ENCODE results near the gene ISM2.

The ISM2 gene

DNA sequence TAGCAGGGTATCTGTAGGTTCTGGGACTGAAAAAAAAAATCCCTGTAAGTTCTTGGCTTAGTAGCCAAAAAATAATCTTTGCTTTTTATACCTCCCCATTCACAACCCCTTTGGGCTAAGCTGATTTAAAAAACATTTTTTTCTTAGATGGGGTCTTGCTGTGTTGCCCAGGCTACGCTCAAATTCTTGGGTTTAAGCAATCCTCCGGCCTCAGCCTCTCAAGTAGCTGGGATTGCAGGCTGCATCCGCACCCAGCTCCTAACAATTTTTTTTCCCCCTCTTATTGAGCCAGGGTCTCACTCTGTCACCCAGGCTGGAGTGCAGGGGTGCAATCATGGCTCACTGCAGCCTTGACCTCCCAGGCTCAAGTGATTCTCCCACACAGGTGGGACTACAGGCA is 9.1 kb upstream of the ISM2 start:
- no peak for DNase-seq (ENCODE audit: low spot score)

DNA sequence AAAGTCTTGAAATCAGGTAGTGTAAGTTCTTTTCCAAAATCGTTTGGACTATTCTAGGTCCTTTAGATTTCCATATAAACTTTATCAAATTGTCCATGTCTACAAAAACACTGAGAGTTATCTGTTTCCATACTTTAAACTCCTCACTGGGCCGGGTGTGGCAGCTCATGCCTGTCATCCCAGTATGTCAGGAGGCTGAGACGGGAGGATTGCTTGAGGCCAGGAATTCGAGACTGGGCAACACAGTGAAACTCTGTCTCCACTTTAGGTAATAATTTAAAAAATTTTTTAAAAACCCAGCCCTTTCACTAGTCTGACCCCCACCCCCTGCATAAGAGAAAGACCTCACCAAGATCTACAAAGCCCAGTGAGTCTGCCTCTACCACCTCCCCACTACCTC is 6.4 kb upstream of the ISM2 start:
- no peak for DNase-seq (ENCODE audit: low spot score)

DNA sequence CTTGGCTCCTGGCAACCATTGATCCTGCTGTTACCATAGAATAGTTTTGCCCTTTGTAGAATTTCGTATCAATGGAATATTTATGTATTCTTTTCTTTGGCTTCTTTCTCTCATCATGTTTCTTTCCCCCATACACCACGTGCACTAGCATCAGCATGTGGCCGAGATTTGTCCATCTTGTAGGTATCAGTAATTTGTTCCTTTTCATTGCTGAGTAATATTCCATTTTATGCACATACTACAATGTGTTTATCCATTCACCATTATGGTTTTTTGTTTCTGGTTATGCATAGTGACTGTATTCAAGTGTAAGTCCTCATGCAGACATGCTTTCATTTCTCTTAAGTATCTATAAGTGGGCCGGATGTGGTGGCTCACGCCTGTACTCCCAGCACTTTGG is 4.5 kb upstream of the ISM2 start:
- no peak for DNase-seq (ENCODE audit: low spot score)

DNA sequence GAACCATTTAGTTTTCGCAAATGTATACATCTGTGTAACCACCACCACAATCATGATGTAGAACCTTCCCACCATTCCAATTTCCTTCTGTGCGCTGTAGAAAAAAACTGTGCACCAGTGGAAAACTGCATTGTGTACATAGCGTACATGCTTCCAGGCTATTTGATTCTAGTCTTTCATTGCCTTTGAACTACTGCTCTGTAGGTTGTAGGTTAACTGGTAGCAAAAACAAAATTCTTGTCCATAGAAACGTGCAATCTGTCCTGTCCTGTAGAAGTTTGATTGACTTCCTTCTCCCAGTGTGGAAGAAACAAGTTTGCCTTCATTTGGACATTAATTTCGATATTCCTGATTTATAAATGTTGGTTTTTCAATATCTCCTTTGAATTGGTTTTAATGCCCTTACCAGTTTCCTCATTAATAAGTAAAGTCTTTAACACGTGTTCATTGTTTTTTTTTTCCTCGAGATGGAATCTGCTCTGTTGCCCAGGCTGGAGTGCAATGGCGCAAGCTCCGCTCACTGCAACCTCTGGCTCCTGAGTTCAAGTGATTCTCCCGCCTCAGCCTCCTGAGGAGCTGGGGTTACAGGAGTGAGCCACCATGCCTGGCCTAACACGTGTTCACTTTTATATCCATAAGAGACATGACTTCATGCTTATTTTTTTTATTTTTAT is 3.6 kb upstream of the ISM2 start:
- no peak for DNase-seq (ENCODE audit: low spot score)

DNA sequence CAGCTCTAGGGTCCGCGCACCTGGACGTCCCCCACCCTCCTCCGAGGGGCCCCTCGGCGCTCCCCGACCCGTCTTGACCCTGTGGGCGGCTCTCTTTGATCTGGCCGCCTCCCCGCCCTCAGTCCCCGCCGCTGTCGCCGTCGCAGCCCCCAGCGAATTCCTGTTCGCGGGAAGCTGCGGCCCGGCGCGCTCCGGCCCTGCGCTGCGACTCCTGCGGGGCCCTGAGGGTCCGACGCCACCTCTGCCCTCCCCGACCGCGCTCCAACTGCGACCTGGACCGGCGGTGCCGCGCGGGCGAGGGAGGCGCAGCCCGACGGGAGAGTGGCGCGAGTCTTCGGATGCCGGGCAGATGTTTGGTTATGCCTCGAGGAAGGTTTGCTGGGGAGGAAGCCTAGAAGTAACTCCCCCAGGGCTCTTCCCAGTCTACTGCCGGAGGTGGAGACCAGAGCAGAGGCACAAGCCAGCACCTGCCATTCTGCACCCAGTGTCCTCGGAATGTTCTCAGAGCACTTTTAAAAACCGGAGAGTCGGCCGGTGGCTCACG is 440 bp upstream of the ISM2 start:
- peak; percentile 73 for DNase-seq (ENCODE audit: low spot score)

DNA sequence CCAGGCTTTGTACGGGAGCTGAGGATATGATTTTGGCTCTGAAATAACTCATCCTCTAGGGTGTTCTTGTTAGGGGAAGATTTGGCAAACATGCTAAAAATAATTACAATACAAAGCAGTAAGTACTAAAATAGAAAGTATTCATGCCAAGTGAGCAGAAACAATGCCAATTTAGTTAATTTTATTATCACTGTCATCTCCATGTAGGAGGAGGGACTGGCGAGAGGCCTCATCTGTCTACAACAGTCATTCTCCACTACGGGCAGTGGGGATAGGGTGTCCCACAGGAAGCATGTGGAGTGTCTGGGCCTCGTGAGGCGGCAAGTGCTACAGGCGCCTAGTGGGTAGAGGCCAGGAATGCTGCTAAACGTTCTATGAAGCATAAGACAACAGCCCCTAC is 3.3 kb downstream of the ISM2 start:
- no peak for DNase-seq (ENCODE audit: low spot score)

DNA sequence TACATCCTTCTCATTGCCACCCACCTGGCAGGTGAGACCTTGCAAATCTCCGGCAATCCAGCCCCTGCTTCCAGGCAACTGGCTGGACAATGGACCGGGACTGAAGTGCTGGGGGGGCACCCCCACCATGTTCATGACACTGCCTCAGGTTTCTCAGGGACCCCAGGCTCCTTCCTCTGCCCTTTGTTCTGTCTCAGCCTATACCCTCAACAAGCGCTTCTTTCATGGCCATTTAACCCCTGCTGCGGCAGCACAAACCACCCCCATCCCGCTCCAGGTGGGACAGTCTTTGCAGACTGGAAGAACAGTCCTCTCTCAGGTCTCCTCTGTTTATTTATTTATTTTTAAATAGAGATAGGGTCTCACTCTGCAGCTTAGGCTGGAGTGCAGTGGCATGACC is 7.6 kb downstream of the ISM2 start:
- DNase-seq (ENCODE audit: low spot score) = no peak

DNA sequence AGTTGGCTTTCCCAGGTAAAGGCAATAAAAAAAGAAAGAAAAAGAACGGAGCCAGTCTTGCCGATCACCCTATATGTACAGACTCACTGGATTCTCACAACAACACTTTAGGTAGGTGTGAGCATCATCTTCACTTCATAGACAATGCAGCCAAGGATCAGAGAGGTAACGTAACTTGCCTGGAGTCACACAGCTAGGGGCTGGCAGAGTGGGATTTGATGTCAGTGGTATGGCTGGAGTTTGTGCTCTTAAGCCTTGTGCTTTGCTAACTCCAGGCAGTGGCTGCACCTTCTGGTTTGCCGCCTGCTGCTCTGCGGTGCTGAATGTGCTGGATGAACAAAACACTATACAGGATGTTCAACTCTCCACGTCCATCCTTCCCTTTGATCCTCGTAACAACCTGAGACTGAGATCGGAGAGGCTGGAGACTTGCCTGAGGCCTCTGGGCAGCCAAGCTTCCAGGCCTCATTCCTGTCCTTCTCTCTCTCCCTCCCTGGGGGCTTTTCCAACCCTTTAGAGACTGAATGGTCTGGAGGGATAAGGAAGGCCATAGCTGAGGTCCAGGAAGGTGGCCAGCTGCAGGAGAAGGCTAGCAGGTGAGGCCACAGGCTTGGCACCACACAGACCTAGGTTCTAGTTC is 8.1 kb downstream of the ISM2 start:
- no peak for DNase-seq (ENCODE audit: low spot score)

DNA sequence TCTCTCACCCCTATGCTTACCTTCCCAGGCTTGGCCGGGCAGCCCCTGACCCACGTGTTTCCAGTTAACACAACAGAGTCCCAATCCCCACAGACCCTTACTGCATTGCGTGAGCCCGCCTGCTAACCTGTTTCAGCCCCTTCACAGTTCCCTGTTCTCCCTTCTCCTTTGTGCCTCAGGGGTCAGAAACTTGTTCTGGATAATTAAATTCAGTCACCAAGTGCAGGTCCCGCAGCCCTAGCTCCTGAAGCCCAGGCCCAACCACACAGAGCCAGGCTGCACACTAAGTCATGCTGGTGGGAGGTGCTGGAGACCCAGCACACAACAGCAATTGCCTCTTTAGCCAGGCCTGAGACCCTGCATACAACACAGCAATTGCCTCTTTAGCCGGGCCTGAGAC is 9.6 kb downstream of the ISM2 start:
- no peak for DNase-seq (ENCODE audit: low spot score)

DNA sequence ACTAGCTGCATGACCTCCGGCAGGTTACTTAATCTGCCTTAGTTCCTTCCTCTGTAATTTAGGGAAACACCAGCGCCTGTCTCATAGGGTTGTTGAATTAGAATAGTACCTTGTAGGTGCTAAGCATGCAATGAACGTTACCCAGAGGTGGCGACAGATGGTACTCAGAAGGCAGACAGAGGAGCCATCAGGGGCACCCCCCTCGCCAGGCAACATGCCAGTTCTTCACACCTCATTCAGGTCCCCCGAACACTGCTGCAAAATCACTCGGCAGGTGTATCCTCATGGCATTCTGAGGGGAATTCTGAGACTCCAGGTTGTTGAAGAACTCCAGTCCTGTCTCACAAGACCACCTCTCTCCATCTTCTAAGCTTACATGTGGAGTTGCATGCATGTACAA is 10.1 kb downstream of the ISM2 start:
- DNase-seq (ENCODE audit: low spot score) = no peak

DNA sequence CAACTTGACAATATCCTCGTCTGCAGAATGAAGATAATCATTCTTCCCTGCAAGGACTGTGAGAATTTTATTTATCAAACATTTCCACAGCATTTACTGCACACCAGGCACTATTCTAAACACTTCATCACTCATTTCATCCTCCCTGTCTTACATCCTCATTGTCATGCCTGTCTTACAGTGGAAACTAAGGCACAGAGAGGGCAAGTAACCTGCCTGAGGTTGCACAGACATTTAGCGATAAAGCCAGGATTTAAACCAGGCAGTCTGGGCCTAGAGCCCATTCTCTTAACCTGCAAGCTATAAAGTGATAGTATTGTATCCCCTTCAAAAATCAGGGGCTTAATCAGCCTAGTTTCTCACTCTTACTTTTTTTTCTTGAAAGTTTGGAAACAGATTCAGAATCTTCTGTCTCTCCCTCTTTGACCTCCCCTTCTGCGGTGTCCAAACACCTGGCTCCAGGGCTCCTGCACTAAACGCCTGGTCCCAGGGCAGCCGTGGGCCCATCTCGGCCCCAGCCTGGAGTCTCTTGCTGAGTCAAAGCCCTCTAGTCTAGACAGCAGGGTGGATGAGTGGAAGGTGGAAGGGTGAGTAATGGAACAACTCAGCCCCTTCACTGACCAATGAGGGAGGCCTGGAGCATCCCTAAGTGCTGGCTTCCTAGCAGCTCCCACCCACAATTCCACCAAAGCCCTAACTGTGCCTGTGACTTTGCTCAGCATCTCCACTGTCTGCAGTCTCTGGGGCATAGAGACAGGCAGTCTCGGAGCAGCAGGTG is 12.5 kb downstream of the ISM2 start:
- DNase-seq (ENCODE audit: low spot score) = no peak

DNA sequence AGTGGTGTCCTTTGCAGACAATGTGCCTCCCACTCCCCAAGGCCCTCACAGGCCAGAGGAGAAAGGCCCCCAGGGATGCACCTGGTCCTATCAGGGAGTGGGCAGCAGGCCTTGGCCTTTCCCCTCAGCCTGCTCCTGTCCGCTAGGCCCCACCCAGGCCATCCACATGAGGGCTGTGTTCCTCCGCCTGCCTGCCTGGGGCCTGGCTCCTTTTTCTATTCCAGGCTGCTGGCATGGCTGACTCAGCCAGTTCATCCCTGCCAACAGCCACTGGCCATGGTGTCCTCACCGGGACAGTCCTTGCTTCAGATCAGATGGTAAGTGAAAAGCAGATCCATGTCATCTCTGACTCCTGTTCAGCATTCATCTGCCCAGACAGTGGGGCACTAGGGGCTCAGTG is 13.4 kb downstream of the ISM2 start:
- no peak for DNase-seq (ENCODE audit: low spot score)

DNA sequence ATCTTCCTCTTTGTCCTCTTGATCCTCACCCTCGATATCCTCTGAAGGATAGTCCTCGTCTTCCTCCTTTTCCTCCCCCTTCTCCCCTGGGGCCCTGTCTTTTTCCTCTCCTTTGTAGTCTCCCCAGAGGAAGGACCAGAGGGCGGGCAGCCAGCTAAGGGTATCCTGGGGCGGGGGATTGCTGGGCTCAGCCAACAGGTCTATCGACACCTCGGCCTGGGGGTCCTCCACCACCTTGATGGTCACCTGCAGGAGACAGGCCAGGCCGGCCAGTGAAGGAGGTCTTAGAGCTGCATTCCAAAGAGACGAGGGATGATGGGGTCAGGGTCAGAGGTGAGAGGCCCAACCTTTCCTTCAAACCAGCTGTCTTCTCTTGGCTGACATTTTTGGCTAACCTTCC is 16.2 kb downstream of the ISM2 start:
- DNase-seq (ENCODE audit: low spot score) = no peak

DNA sequence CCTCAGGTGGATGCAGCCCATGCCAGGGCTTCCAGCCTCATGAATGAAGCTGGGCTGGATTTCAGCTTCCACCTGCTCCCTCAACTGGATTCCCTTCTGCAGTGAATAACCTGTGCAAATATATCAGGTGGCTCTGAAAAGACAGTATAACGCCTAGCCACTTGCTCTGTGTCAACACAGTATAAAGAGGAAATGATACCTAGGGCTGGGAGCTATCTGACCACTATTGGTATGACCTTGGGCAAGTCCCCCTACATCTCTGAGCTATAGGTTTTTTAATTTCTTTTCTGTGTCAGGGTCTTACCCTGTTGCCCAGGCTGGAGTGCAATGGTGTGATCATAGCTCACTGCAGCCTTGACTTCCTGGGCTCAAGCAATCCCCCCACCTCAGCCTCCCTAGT is 19.8 kb downstream of the ISM2 start:
- no peak for DNase-seq (ENCODE audit: low spot score)

DNA sequence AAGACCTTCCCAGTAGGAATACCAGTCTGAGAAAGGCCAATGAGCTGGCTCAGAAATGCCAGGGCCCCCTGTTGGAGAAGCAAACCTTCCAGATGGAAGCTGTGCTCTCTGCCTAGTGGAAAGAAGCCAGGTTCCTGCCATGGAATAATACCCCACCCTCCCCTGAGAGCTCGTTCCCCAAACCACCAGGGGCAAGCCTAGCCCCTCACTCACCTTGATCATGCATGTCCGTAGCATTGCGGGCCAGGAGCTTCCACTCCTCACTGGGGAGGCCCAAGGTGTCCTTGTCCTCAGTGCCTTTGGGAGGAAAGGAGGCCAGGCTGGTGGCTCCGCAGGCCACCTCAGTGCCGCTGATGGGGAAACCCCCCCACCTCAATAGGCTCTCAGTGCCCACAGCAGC is 20.6 kb downstream of the ISM2 start:
- DNase-seq (ENCODE audit: low spot score) = no peak

DNA sequence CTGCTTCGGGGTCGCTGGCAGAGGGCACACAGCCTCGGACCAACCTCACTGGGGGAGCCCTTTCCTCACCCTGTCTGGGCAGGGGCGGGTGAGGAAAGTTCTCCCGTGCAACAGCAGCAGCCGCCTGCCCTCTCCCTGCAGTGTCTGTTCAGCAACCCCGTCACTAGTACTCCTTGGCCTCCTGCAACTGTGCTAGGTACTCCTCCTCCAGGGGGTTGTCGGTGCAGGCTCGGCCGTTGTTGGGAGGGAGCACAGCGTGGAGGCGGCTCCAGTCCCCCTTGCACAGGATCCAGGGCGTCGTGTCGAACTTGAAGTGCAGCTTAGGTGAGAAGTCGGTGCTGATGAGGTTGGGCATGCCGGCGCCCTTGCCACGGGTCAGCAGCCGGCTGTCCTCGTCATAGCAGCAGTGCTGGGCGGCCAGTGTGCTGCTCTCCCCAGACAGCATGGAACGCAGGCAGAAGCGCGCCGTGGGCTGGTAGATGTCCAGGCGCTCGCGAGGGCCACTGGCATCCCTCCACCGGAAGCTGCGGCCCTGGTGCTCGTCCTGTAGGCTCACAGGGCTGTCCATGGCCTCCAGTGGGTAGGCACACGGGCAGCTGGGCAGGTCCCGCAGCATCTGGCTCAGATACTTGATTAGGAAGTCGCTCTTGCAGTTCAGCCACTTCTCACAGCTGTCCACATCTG is 23.0 kb downstream of the ISM2 start:
- DNase-seq (ENCODE audit: low spot score) = no peak

DNA sequence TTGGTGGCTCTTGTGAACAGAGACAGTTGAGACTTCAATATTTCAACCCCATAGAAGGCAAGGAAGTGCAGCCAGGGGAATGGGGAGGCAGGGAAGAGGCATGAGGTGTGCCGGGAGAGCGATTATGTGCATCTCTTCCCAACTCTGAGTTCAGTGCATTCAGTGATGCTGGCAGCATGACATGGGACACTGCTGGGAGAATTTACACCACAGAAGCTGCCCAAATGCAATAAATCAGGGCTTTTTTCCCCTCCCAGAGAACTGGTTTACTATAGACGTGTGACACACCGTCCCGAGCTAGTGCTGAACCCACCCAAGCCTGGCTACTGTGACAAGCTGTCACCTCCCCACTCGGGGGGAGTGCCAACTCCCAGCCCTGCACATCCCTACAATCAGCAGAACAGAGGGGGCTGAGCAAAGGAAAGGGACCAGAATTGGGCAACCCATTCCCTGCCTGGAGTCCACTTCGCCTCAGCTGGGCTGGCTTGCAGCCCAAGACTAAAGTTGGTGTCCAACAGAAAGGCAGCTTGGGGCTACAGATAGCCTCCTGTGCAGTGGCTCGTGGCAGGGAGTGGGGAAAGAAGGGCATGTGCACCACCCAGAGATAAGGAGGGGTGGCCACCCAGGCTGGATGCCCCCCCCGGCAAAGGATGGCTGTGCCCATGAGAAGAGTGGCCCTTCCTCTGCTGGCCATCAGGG is 24.0 kb downstream of the ISM2 start:
- DNase-seq (ENCODE audit: low spot score) = no peak

DNA sequence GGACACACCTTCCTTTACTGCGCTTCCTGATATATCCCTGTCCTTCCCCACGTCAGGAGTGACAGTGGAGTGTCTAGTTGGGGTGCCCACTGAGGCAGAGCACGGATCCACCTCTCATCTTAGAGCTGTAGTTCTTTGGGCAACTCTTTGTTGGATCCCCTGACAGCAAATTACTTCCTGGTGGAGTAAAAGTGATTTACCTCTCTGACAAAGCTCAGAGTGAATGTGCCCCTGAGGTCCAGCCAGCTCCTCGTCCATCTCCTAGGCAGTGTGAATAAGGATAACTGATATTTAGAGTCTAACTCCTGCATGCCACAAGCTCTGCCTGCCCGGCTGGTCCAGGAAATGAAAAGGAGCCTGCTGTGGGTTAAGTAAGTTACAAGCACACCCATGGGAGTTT is 24.7 kb downstream of the ISM2 start:
- DNase-seq (ENCODE audit: low spot score) = no peak

DNA sequence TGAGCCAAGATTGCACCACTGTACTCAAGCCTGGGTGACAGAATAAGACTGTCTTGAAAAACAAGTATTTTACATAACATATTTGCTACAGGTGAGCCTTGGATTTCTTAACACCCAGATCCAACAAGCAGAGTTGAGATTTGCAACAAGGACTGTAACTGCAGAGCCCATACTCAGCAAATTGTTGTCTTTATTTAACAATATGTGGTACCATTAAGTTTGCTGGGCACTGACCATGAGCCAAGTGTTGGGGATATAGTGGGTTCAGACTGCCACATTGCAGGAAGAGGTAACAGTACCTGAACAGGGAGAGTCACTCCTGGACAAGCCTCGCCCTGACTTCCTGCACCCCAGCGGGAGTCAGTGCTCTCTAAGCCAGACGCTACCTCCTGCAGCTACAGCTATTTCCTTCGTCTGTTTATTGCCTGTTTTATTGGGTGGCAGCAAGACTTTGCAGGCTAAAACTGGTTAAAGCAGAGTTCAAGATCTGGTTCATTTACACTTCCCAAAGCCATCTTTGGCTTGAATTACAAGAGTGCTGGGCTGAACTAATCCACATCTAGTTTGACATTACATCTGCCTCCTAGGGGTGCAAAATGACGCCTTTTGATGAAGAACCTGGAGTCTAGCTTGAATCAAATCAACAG is 28.3 kb downstream of the ISM2 start:
- DNase-seq (ENCODE audit: low spot score) = no peak

DNA sequence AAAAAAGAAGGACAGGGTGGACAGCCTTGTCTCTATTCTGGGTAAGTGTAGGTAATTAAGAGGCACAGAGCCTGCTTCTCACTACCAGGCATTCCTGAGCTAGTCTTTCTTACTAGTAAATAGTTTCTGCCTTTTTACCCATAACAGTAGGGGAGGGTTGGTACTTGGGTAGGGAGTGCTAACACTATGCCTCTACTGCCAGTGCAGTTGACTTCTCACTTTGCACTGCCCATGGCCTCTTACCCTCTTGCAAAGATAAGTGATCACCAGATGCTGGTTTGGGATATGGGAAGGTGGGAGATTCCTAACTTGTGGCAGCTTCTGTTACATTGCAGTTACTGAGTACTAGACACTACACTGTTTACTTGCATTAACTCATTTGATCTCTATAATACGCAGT is 29.1 kb downstream of the ISM2 start:
- no peak for DNase-seq (ENCODE audit: low spot score)

DNA sequence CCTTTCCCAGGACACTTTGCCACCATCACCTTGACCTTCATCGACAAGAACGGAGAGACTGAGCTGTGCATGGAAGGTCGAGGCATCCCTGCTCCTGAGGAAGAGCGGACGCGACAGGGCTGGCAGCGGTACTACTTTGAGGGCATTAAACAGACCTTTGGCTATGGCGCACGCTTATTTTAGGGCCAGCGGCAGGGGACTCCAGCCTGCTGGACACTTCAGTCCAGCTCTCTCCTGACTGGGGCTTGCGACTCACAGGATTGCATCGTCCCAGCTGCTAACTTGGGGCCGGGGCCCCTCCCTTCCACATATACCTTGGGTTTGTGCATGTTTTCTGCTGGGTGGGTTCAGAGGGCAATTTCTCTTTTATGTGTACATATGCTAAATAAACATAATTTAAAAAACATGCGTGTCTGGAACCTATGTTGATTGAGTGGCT is 29.5 kb downstream of the ISM2 start:
- no peak for DNase-seq (ENCODE audit: low spot score)
